HG02943 (cell line): ENCODE data around the gene SERINC5.
"Not testable (repeated sequence)": the region's sequence is repeated elsewhere in the genome, so short reads cannot be mapped to it uniquely, and the experiment has no call there.

ENCODE experiments used
- ATAC-seq: cut with Tn5 transposase; IDR thresholded peaks from one replicate; pipeline ENCODE4 v1.9.1; 2021; ENCODE audit warnings: mild to moderate bottlenecking, low read depth, moderate library complexity; ENCODE audit not compliant: unreplicated experiment

SERINC5 gene

GRCh38 chr5:80255811-80256712 lies at the start of gene SERINC5:
SERINC5 (minus strand) TSS chr5:80256048; CDS start chr5:80255922, 126 bp downstream.
- peak; percentile 80 for ATAC-seq

DNA sequence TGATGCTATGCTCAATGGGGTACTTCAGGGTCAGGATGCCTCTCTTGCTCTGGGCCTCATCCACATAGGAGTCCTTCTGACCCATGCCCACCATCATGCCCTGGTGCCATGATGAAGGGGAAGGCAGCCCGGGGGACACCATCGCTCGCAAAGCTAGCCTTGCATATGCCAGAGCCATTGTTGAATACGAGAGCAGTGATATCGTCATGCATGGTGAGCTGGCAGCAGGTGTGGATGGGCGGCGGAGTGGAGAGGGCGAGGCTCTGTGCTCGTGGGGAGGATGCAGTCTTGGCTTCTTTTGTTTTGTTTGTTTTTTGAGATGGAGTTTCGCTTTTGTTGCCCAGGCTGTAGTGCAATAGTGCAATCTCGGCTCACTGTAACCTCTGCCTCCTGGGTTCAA lies 46.8 kb upstream of the SERINC5 start:
- ATAC-seq = no peak

- not testable (repeated sequence) for ATAC-seq
Measured at GRCh38 chr5:80301342-80301741, 45.5 kb upstream of the SERINC5 start.

DNA sequence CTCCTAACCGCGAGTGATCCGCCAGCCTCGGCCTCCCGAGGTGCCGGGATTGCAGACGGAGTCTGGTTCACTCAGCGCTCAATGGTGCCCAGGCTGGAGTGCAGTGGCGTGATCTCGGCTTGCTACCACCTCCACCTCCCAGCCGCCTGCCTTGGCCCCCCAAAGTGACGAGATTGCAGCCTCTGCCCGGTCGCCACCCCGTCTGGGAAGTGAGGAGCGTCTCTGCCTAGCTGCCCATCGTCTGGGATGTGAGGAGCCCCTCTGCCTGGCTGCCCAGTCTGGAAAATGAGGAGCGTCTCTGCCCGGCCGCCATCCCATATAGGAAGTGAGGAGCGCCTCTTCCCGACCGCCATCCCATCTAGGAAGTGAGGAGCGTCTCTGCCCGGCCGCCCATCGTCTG lies 44.9 kb upstream of the SERINC5 start:
- ATAC-seq = not testable (repeated sequence)

GRCh38 chr5:80300125-80300524 lies 44.3 kb upstream of the SERINC5 start:
- ATAC-seq = no peak

- no peak for ATAC-seq
Measured at GRCh38 chr5:80299601-80300000, 43.8 kb upstream of the SERINC5 start.

GRCh38 chr5:80296121-80296520 lies 40.3 kb upstream of the SERINC5 start:
- no peak for ATAC-seq

GRCh38 chr5:80291761-80292160 lies 35.9 kb upstream of the SERINC5 start:
- ATAC-seq = no peak

DNA sequence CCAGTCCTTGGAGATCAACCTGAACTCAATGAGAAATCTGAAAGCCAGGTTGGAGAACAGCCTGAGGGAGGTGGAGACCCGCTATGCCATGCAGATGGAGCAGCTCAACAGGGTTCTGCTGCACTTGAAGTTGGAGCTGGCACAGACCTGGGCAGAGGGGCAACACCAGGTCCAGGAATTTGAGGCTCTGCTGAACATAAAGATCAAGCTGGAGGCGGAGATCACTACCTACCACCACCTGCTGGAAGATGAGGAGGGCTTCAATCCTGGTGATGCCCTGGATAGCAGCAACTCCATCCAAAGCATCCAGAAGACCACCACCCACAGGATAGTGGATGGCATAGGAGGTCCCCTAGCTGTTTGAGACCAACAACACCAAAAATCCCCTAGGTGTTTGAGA lies 33.5 kb upstream of the SERINC5 start:
- no peak for ATAC-seq

DNA sequence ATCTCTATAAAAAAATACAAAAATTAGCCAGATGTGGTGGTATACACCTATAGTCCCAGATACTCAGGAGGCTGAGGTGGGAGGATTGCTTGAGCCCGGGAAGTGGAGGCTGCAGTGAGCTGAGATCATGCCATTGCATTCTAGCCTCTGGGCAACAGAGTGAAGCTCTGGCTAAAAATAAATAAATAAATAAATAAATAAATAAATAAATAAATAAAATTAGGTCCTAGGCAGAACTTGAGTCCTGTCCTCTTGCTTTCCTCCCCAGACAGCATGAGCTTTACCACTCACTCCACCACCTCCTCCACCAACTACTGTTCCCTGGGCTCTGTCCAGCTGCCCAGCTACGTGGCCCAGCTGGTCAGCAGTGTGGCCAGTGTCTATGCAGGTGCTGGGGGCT lies 32.3 kb upstream of the SERINC5 start:
- no peak for ATAC-seq

GRCh38 chr5:80284720-80285119 lies 28.9 kb upstream of the SERINC5 start:
- no peak for ATAC-seq

GRCh38 chr5:80283360-80283759 lies 27.5 kb upstream of the SERINC5 start:
- ATAC-seq = no peak

GRCh38 chr5:80282054-80282453 lies 26.2 kb upstream of the SERINC5 start:
- no peak for ATAC-seq

- no peak for ATAC-seq
Measured at GRCh38 chr5:80277191-80277590, 21.3 kb upstream of the SERINC5 start.

DNA sequence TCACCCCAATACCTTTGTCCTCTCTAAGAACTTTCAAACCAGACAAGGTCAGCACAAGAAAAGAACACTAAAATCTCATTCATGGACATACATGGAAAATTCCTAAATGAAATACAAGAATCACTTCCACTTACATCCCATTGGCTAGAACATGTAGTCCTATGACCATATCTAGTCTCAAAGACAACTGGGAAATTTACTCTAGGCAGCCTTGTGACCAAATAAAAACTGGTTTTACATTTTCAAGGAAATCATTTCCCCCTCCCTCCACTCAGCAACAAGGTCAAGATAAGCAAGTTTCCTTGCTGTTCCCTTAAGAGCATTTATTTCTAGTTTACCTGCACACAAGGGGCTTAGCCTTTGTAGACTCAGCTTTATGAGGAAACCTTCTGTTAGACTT lies 20.3 kb upstream of the SERINC5 start:
- no peak for ATAC-seq

DNA sequence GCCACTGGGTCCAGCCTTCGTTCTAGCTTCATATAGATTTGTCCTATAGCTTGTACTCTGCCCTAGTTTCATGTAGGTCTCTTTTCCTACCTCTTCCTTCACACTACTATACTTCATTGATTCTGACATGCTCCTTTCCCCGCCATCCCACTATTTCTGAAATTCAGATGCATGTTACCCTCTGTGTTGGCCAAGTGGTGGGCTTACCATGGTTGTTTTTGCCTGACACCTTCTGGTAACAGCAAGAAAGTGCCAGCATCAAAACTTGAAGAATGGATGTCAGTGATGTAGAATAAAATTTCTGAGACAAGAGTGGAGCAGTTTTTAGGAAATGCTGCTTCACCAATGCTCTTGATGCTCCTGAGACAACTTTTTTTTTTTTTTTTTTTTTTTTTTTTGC lies 19.5 kb upstream of the SERINC5 start:
- no peak for ATAC-seq

- ATAC-seq = not testable (repeated sequence)
Measured at GRCh38 chr5:80270543-80270942, 14.7 kb upstream of the SERINC5 start.

GRCh38 chr5:80269991-80270438 lies 14.2 kb upstream of the SERINC5 start:
- ATAC-seq = no peak

DNA sequence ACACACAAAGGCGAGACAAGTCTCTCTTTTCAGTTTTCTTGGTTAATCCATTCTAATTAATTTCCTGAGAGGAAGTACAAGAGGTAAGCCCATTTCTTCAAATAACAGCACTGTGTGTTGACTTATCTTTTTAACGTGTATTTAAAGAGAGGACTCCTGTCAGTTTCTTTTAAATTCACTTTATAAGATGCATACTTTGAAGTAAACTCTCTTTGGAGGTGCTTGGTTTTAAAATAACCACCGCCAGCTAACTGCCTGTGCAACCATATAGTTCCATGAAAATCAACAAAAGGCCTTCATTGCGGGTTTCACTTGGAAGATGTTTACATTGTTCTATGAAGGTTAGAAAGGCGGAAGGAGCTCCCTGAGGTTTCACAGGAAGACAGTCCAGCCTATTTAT lies 13.1 kb upstream of the SERINC5 start:
- ATAC-seq = no peak

GRCh38 chr5:80266566-80266965 lies 10.7 kb upstream of the SERINC5 start:
- ATAC-seq = no peak

DNA sequence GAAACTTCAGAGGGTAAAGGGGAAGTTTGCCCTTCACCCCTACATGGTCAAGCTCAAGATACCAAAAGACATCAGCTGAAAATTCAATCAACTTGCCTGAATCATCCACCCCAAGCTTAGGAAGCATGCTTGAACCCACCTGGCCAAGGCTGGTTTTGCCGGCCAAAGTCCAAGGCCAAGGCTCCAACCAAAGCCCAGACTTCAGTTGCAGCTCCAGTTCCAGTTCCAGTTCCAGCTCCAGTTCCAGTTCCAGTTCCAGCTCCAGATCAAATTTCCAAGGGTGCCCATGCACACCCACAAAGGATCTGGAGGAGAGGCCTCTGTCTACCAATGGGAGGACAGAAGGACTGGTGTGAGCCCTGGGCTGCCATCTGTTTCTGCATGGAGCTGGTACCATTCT lies 4.6 kb upstream of the SERINC5 start:
- no peak for ATAC-seq

GRCh38 chr5:80259511-80260203 lies 3.8 kb upstream of the SERINC5 start:
- no peak for ATAC-seq
